NCI-H460 (cell line): Measurements from ENCODE around the gene TUBA4B. TPM values are rescaled to one million over a fixed set of nuclear protein-coding genes. Genes with fewer than 3 reads are reported as not detected.
A peak's percentile ranks its signal among the peaks of the same experiment; 100 is the strongest.

Experiments used
- DNase-seq: peaks from one replicate; pipeline ENCODE4 v3.0.0-alpha.2; 2016; ENCODE audit warnings: low read depth; ENCODE audit errors: extremely low read depth
- total RNA-seq: library from RNA; depleted of rRNA; stranded (reverse); fragments of >200 nt; shearing (Covaris generic); gene quantifications from 2 replicates; pipeline ENCODE4 v1.2.3, GENCODE V29; 2014

TUBA4B gene
- total RNA-seq, 1 experiment from 2014 or later: not detected

- no peak for DNase-seq
These were observed 36.1 kb downstream of the TUBA4B start for GRCh38 chr2:219289195-219289536.

GRCh38 chr2:219289537-219290361 lies 36.7 kb downstream of the TUBA4B start:
- DNase-seq: no peak

GRCh38 chr2:219290381-219291171 lies 37.5 kb downstream of the TUBA4B start:
- no peak for DNase-seq

GRCh38 chr2:219291394-219291793 lies 38.4 kb downstream of the TUBA4B start:
- DNase-seq: no peak

- no peak for DNase-seq
These were observed 39.0 kb downstream of the TUBA4B start for GRCh38 chr2:219291910-219292490.

GRCh38 chr2:219292616-219293015 lies 39.6 kb downstream of the TUBA4B start:
- DNase-seq: no peak

- no peak for DNase-seq
These were observed 40.7 kb downstream of the TUBA4B start for GRCh38 chr2:219293736-219294231.

- DNase-seq: peak; percentile 77
These were observed 41.6 kb downstream of the TUBA4B start for GRCh38 chr2:219294356-219295351.

GRCh38 chr2:219296142-219296541 lies 43.1 kb downstream of the TUBA4B start:
- no peak for DNase-seq

- no peak for DNase-seq
These were observed 43.8 kb downstream of the TUBA4B start for GRCh38 chr2:219296631-219297391.

GRCh38 chr2:219297766-219298456 lies 44.9 kb downstream of the TUBA4B start:
- DNase-seq: no peak

GRCh38 chr2:219298759-219299371 lies 45.8 kb downstream of the TUBA4B start:
- DNase-seq: peak; percentile 72

GRCh38 chr2:219299372-219299760 lies 46.3 kb downstream of the TUBA4B start:
- no peak for DNase-seq

- no peak for DNase-seq
These were observed 47.0 kb downstream of the TUBA4B start for GRCh38 chr2:219300022-219300421.

- no peak for DNase-seq
These were observed 49.4 kb downstream of the TUBA4B start for GRCh38 chr2:219302412-219302968.

GRCh38 chr2:219304223-219304622 lies 51.2 kb downstream of the TUBA4B start:
- no peak for DNase-seq

GRCh38 chr2:219306047-219306446 lies 53.0 kb downstream of the TUBA4B start:
- no peak for DNase-seq
